Adrenal gland (tissue), 5 donors: ENCODE measurements around the gene CKAP2.

Experiments used
- CTCF ChIP-seq, 6 experiments: fragments of 450-650 bp in 4 of 6; fragments of 200-600 bp in 2 of 6; sonication (generic) in 1 of 6; IDR thresholded peaks; 1 replicate in 5 of 6; 2 replicates in 1 of 6; pipeline versions ENCODE4 v1.5.1 to v1.8.0; 2016 to 2021; ENCODE audit warnings: antibody characterized with exemption in 6 of 6, mild to moderate bottlenecking in 2 of 6, moderate library complexity in 1 of 6
- POLR2A ChIP-seq, 2 donors: fragments of 450-650 bp; IDR thresholded peaks; one replicate each; pipeline ENCODE4 v1.6.1; 2017; ENCODE audit warnings: antibody characterized with exemption in 2 of 2, mild to moderate bottlenecking in 2 of 2, moderate library complexity in 1 of 2
- donor health status: DM: no; HTN: no; CAD: no.

DNA sequence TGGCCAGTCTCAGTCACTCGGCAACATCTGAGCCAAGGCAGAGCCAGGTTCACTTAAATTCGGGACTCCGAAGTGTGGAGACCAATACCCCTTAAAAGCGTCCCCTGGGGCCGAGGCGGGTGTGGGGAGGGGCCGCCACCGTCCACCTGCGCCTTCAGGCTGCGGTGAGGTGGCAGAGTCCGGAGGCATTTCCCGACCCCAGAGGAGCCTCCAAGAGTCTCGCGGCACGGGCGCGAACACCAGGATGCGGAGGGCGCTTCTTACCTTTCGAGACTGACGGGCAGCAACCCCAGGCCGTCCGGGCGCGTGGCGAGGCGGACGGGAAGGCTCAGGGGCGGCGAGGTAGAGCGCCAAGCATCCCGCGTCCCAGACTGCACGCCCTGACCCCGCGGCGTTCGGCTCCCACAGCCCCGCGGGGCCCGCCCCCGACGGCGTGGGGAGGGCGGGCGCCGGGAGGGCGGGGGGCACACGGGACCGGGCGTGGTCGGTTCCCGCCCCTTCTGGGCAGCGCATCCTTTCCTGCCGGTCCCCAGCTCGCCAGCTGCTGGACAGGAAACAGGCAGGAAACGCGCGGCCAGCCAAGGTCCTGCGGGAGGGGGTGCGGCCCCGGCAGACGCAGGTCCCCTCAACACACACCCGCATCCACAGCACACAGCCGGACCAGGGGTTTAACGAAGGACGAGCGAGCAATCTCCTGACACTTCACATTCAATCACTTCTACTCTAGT lies 49.3 kb upstream of the CKAP2 start, which contains the start of gene THSD1:
- TF ChIP-seq CTCF (IDR thresholded peaks at IDR 0.05), result no peak
- TF ChIP-seq POLR2A (IDR thresholded peaks at IDR 0.05), result peak in 1 of 2 donors; percentile 24
